Endodermal cell (in vitro differentiated cells): ENCODE measurements around the gene UBL3. TPM values are rescaled to one million over a fixed set of nuclear protein-coding genes. Genes with fewer than 3 reads are reported as not detected.

Source experiments
- DNase-seq: peaks from one replicate; pipeline ENCODE4 v3.0.0-alpha.2; 2017
- H3K27ac ChIP-seq: 2 replicates; pipeline ENCODE4 v1.5.1; 2013; ENCODE audit warnings: mild to moderate bottlenecking, low read depth, low read length, moderate library complexity
- H3K27me3 ChIP-seq: 2 replicates; pipeline ENCODE4 v1.6.1; 2013; ENCODE audit warnings: mild to moderate bottlenecking, low read length, moderate library complexity; ENCODE audit not compliant: insufficient read depth, control insufficient read depth, poor library complexity, severe bottlenecking
- H3K36me3 ChIP-seq: 2 replicates; pipeline ENCODE4 v1.7.0; 2013; ENCODE audit warnings: mild to moderate bottlenecking, low read length, moderate library complexity; ENCODE audit not compliant: control insufficient read depth, insufficient read depth
- H3K4me1 ChIP-seq: one replicate; pipeline ENCODE4 v1.7.0; 2013; ENCODE audit warnings: low read length; ENCODE audit not compliant: control insufficient read depth, insufficient read depth
- H3K4me3 ChIP-seq: 2 replicates; pipeline ENCODE4 v1.5.1; 2013; ENCODE audit warnings: mild to moderate bottlenecking, low read length, moderate library complexity
- H3K9ac ChIP-seq: 2 replicates; pipeline ENCODE4 v1.6.1; 2013; ENCODE audit warnings: mild to moderate bottlenecking, low read length, moderate library complexity; ENCODE audit not compliant: poor library complexity, severe bottlenecking; ENCODE audit errors: extremely low read depth
- H3K9me3 ChIP-seq: 2 replicates; pipeline ENCODE4 v1.6.1; 2013; ENCODE audit warnings: mild to moderate bottlenecking, low read length, moderate library complexity; ENCODE audit not compliant: control insufficient read depth
- H3K27ac Mint-ChIP-seq: 2 replicates; pipeline ENCODE4 v1.8.0; 2020; ENCODE audit warnings: mixed read lengths
- H3K27me3 Mint-ChIP-seq: 2 replicates; pipeline ENCODE4 v1.8.0; 2021; ENCODE audit warnings: mild to moderate bottlenecking, mixed read lengths; ENCODE audit not compliant: insufficient read depth
- H3K36me3 Mint-ChIP-seq: 2 replicates; pipeline ENCODE4 v1.8.0; 2020; ENCODE audit warnings: low read depth, mixed read lengths
- H3K4me1 Mint-ChIP-seq: 2 replicates; pipeline ENCODE4 v1.8.0; 2020; ENCODE audit warnings: mixed read lengths
- H3K4me3 Mint-ChIP-seq: 2 replicates; pipeline ENCODE4 v1.8.0; 2020; ENCODE audit warnings: mild to moderate bottlenecking, moderate library complexity, mixed read lengths
- H3K9me3 Mint-ChIP-seq: 2 replicates; pipeline ENCODE4 v1.8.0; 2020; ENCODE audit warnings: mild to moderate bottlenecking, mixed read lengths
- CTCF ChIP-seq: fragments of 200-600 bp; sonication (generic); conservative IDR thresholded peaks from 2 replicates; pipeline ENCODE4 v1.5.0; 2021; ENCODE audit warnings: antibody characterized with exemption, mild to moderate bottlenecking
- WGBS, 2 experiments: methylation state at CpG; one replicate each; pipeline versions ENCODE4 v1.1.5 to v1.1.7; 2013; ENCODE audit warnings: missing lambda C conversion rate in 2 of 2, mixed read lengths in 1 of 2; ENCODE audit not compliant: insufficient coverage in 1 of 2, insufficient read length in 1 of 2; 5-methylcytosine and 5-hydroxymethylcytosine counted together
- total RNA-seq, 2 donors: library from RNA; stranded (reverse); fragmentation: NEBNext Ultra II Directional in 1 of 2; extraction: Animal tissue kit (Norgen Biotek cat#: 25700) in 1 of 2; gene quantifications; 2 replicates in 1 of 2; 3 replicates in 1 of 2; pipeline ENCODE4 v1.2.1, GENCODE V29; 2021

Gene UBL3
- total RNA-seq, 2 donors from 2014 or later, result 16.5 to 22.3 TPM

- peak overlapping the region; percentile 44 for H3K4me3 ChIP-seq
- no peak overlapping the region for H3K9ac ChIP-seq
- no peaks in the 10 kb centered on the region for H3K27me3 ChIP-seq
- no peak overlapping the region for H3K27ac Mint-ChIP-seq
- no peak overlapping the region for H3K27ac ChIP-seq
- no peak overlapping the region for H3K4me3 Mint-ChIP-seq
- H3K27me3 Mint-ChIP-seq, result no peaks in the 10 kb centered on the region
- H3K36me3 Mint-ChIP-seq, result no peaks in the 10 kb centered on the region
- no peak for DNase-seq
- no peaks in the 10 kb centered on the region for H3K9me3 Mint-ChIP-seq
- 95 to 100% methylated on average over 1 of the region's 1 CpG for WGBS, 2 experiments
- TF ChIP-seq CTCF, result no peak
- H3K4me1 Mint-ChIP-seq, result peaks cover 51% of the 10 kb centered on the region
- H3K9me3 ChIP-seq, result no peaks in the 10 kb centered on the region
- no peaks in the 10 kb centered on the region for H3K36me3 ChIP-seq
- peaks cover 2% of the 10 kb centered on the region for H3K4me1 ChIP-seq
Measured at GRCh38 chr13:29844441-29844840, 6.0 kb downstream of the UBL3 start.

- peak overlapping the region; percentile 1 for H3K9ac ChIP-seq
- H3K4me3 Mint-ChIP-seq, result peak overlapping the region; percentile 8
- H3K36me3 Mint-ChIP-seq, result no peaks in the 10 kb centered on the region
- H3K27me3 Mint-ChIP-seq, result no peaks in the 10 kb centered on the region
- DNase-seq, result no peak
- no CpG with 5 or more reads among the region's 3 CpGs for WGBS, 2 experiments
- H3K9me3 Mint-ChIP-seq, result no peaks in the 10 kb centered on the region
- peak overlapping the region; percentile 72 for H3K4me3 ChIP-seq
- H3K4me1 Mint-ChIP-seq, result peaks cover 44% of the 10 kb centered on the region
- H3K9me3 ChIP-seq, result no peaks in the 10 kb centered on the region
- H3K4me1 ChIP-seq, result peaks cover 2% of the 10 kb centered on the region
- H3K27ac ChIP-seq, result no peak overlapping the region
- no peaks in the 10 kb centered on the region for H3K36me3 ChIP-seq
- no peak for TF ChIP-seq CTCF
- peak overlapping the region; percentile 90 for H3K27ac Mint-ChIP-seq
- no peaks in the 10 kb centered on the region for H3K27me3 ChIP-seq
Measured at GRCh38 chr13:29840585-29840984, 9.8 kb downstream of the UBL3 start.

- peak; percentile 58 for DNase-seq
- 83 to 96% methylated on average over 1 to 8 of the region's 9 CpGs for WGBS, 2 experiments
- H3K27ac Mint-ChIP-seq, result no peak overlapping the region
Measured at GRCh38 chr13:29835280-29836061, 14.9 kb downstream of the UBL3 start.

More at GRCh38 chr13:29835280-29836061, 14.9 kb downstream of the UBL3 start:
- peaks cover 8% of the 10 kb centered on the region for H3K36me3 ChIP-seq
- Mint-ChIP-seq H3K36me3 (peaks cover 14% of the 10 kb centered on the region), H3K4me1 (peaks cover 23% of the 10 kb centered on the region), H3K27me3 (no peaks in the 10 kb centered on the region), H3K4me3 (no peak overlapping the region), H3K9me3 (no peaks in the 10 kb centered on the region)
- H3K4me3 ChIP-seq, result no peak overlapping the region
- H3K27ac ChIP-seq, result no peak overlapping the region
- H3K9ac ChIP-seq, result no peak overlapping the region
- peaks cover 21% of the 10 kb centered on the region for H3K9me3 ChIP-seq
- no peaks in the 10 kb centered on the region for H3K27me3 ChIP-seq
- H3K4me1 ChIP-seq, result no peaks in the 10 kb centered on the region
- TF ChIP-seq CTCF, result peak; percentile 64
